Tibial nerve (tissue), 4 donors: Measurements from ENCODE around the gene NME2.
"Not testable (repeated sequence)": the region's sequence is repeated elsewhere in the genome, so short reads cannot be mapped to it uniquely, and the experiment has no call there.

Experiments used
- EP300 ChIP-seq, 2 donors: sonication (generic); formaldehyde crosslinking; IDR thresholded peaks; one replicate each; pipeline ENCODE4 v1.6.1; 2017; ENCODE audit warnings: antibody characterized with exemption in 2 of 2, mild to moderate bottlenecking in 1 of 2
- POLR2A ChIP-seq, 2 donors: fragments of 450-650 bp; IDR thresholded peaks; one replicate each; pipeline ENCODE4 v1.6.1; 2017; ENCODE audit warnings: antibody characterized with exemption in 2 of 2, mild to moderate bottlenecking in 2 of 2, moderate library complexity in 2 of 2
- TF ChIP-seq, protein P1 (sequence below), 5 experiments: fragments of 200-600 bp in 3 of 5; fragments of 450-650 bp in 2 of 5; sonication (generic) in 3 of 5; IDR thresholded peaks; one replicate each; pipeline ENCODE4 v1.5.1; 2016 to 2019; ENCODE audit warnings: antibody characterized with exemption in 5 of 5, mild to moderate bottlenecking in 3 of 5, moderate library complexity in 2 of 5

DNA sequence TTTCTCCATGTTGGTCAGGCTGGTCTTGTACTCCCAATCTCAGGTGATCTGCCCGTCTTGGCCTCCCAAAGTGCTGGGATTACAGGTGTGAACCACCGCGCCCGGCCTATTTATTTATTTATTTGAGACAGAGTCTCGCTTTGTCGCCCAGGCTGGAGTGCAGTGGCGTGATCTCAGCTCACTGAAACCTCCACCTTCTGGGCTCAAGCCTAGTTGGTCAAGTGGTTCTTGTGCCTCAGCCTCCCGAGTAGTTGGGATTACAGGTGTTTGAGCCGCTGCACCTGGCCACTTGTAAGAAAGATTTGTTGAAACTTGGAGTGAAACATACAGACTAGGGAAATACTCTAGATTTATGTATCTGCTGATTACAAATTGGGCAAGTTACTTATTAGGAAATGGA is 5.8 kb downstream of the NME2 start:
- TF ChIP-seq, protein P1, sequence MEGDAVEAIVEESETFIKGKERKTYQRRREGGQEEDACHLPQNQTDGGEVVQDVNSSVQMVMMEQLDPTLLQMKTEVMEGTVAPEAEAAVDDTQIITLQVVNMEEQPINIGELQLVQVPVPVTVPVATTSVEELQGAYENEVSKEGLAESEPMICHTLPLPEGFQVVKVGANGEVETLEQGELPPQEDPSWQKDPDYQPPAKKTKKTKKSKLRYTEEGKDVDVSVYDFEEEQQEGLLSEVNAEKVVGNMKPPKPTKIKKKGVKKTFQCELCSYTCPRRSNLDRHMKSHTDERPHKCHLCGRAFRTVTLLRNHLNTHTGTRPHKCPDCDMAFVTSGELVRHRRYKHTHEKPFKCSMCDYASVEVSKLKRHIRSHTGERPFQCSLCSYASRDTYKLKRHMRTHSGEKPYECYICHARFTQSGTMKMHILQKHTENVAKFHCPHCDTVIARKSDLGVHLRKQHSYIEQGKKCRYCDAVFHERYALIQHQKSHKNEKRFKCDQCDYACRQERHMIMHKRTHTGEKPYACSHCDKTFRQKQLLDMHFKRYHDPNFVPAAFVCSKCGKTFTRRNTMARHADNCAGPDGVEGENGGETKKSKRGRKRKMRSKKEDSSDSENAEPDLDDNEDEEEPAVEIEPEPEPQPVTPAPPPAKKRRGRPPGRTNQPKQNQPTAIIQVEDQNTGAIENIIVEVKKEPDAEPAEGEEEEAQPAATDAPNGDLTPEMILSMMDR (IDR thresholded peaks at IDR 0.05) = not testable (repeated sequence)
- not testable (repeated sequence) for TF ChIP-seq EP300, POLR2A (IDR thresholded peaks at IDR 0.05)
